K562 (cell line): ENCODE results near the gene TBC1D5. TPM values are rescaled to one million over a fixed set of nuclear protein-coding genes. Genes with fewer than 3 reads are reported as not detected.

Source experiments
- ATAC-seq: fragments of 200-7000 bp; cut with Tn5 transposase; 3 replicates; pipeline ENCODE4 v1.9.1; 2020; ENCODE audit warnings: moderate library complexity
- BruUV-seq: library from RNA; stranded (reverse); fragments of 400-500 nt; replicated peaks from 2 replicates; lab custom pipeline; 2021; lab: Mats Ljungman, UMichigan
- CTCF ChIA-PET: fragments of 300-600 bp; formaldehyde crosslinking; extraction: SDS; loops from one replicate; lab custom pipeline; 2021; ENCODE audit warnings: low intra/inter-chr PET ratio; lab: Yijun Ruan, JAX
- POLR2A ChIA-PET: fragments of 300-600, 350-650 bp; sonication (Branson Sonifier 250); formaldehyde crosslinking; extraction: SDS; loops from one replicate; lab custom pipeline; 2021; ENCODE audit warnings: antibody characterized with exemption, inconsistent platforms; lab: Yijun Ruan, JAX
- DNase-seq, 4 experiments: peaks; one replicate each; pipeline versions ENCODE4 v3.0.0 to v3.0.0-alpha.2; 2011 to 2018; ENCODE audit warnings: low spot score in 3 of 4, mixed read lengths in 3 of 4; ENCODE audit errors: extremely low read depth in 1 of 4
- FAIRE-seq: peaks from 2 replicates; lab custom pipeline; 2011; peaks lifted over from hg19 to GRCh38; lab: Jason Lieb, UNC
- H2AFZ ChIP-seq: 2 replicates; pipeline ENCODE4 v1.6.0; 2011; ENCODE audit warnings: low read depth, low read length, control low read depth, inconsistent platforms
- H3K27ac ChIP-seq: fragments of 200-600 bp; 3 replicates; pipeline ENCODE4 v1.8.0; 2011; ENCODE audit warnings: low read depth, mild to moderate bottlenecking, control low read depth, inconsistent platforms, low read length, moderate library complexity, mixed read lengths; ENCODE audit errors: extremely low read depth
- H3K27me3 ChIP-seq, 2 experiments: fragments of 300-600 bp in 1 of 2; 2 replicates in 1 of 2; 3 replicates in 1 of 2; pipeline versions ENCODE4 v1.6.0 to v1.8.0; 2011; ENCODE audit warnings: inconsistent platforms in 2 of 2, low read length in 2 of 2, mild to moderate bottlenecking in 1 of 2, mixed read lengths in 1 of 2, moderate library complexity in 1 of 2; ENCODE audit not compliant: control insufficient read depth in 2 of 2, insufficient read depth in 2 of 2
- H3K36me3 ChIP-seq: fragments of 300-600 bp; 3 replicates; pipeline ENCODE4 v1.8.0; 2011; ENCODE audit warnings: mild to moderate bottlenecking, low read length, inconsistent platforms; ENCODE audit not compliant: control insufficient read depth, insufficient read depth
- H3K4me1 ChIP-seq, 2 experiments: fragments of 200-600 bp in 1 of 2; replicated peaks in 1 of 2; 2 replicates in 1 of 2; 3 replicates in 1 of 2; pipeline versions ENCODE4 v1.5.1 to v1.8.0; 2011; ENCODE audit warnings: inconsistent platforms in 2 of 2, low read length in 2 of 2, mild to moderate bottlenecking in 1 of 2, mixed read lengths in 1 of 2, moderate library complexity in 1 of 2; ENCODE audit not compliant: control insufficient read depth in 2 of 2, insufficient read depth in 2 of 2
- H3K4me2 ChIP-seq: 2 replicates; pipeline ENCODE4 v1.6.1; 2011; ENCODE audit warnings: low read length, control low read depth, inconsistent platforms, mixed read lengths; ENCODE audit not compliant: insufficient read depth
- H3K4me3 ChIP-seq: fragments of 200-600 bp; sonication (generic), shearing (Covaris generic); 2 replicates; pipeline ENCODE4 v1.5.1; 2016; ENCODE audit warnings: control low read depth, inconsistent platforms
- H3K79me2 ChIP-seq: fragments of 200-600 bp; 3 replicates; pipeline ENCODE4 v1.8.0; 2011; ENCODE audit warnings: low read length, inconsistent platforms; ENCODE audit not compliant: control insufficient read depth, insufficient read depth
- H3K9ac ChIP-seq, 2 experiments: 2 replicates each; pipeline versions ENCODE4 v1.6.0 to v1.6.1; 2011; ENCODE audit warnings: low read depth in 2 of 2, low read length in 2 of 2, control low read depth in 1 of 2, inconsistent platforms in 1 of 2, mild to moderate bottlenecking in 1 of 2, mixed read lengths in 1 of 2; ENCODE audit not compliant: insufficient read depth in 1 of 2
- H3K9me1 ChIP-seq: one replicate; pipeline ENCODE4 v1.6.0; 2011; ENCODE audit warnings: inconsistent platforms, mild to moderate bottlenecking, low read length, moderate library complexity; ENCODE audit not compliant: control insufficient read depth, insufficient read depth
- H3K9me3 ChIP-seq: replicated peaks from 2 replicates; pipeline ENCODE4 v1.5.1; 2011; ENCODE audit warnings: low read depth, low read length, inconsistent platforms; ENCODE audit not compliant: control insufficient read depth, insufficient read depth
- H4K20me1 ChIP-seq: replicated peaks from 2 replicates; pipeline ENCODE4 v1.6.1; 2011; ENCODE audit warnings: low read length, inconsistent platforms, mixed read lengths; ENCODE audit not compliant: control insufficient read depth, insufficient read depth
- CBFB ChIP-seq: sonication (generic); formaldehyde crosslinking; IDR thresholded peaks from 2 replicates; pipeline ENCODE4 v1.4.0; 2020; ENCODE audit warnings: mild to moderate bottlenecking, missing genetic modification reagents
- CBX8 ChIP-seq: fragments of 200-600 bp; sonication (generic); IDR thresholded peaks from 2 replicates; pipeline ENCODE4 v1.6.1; 2012; ENCODE audit warnings: borderline replicate concordance, mixed run types, low read depth, mild to moderate bottlenecking, moderate library complexity, mixed read lengths, low read length, control low read depth, inconsistent platforms; ENCODE audit not compliant: poor library complexity, severe bottlenecking; ENCODE audit errors: extremely low read depth
- CEBPB ChIP-seq: fragments of 450-650 bp; IDR thresholded peaks from 2 replicates; pipeline ENCODE4 v1.6.1; 2016; ENCODE audit warnings: missing genetic modification characterization, missing compliant biosample characterization
- CEBPG ChIP-seq, 3 experiments: fragments of 200-800 bp in 1 of 3; sonication (Bioruptor generic) in 1 of 3; sonication (generic) in 1 of 3; formaldehyde crosslinking in 1 of 3; IDR thresholded peaks in 2 of 3; conservative IDR thresholded peaks in 1 of 3; 2 replicates each; pipeline versions ENCODE4 v1.6.1 to v1.8.0; 2016 to 2022; ENCODE audit warnings: missing compliant biosample characterization in 2 of 3, missing genetic modification characterization in 2 of 3, mild to moderate bottlenecking in 1 of 3, missing genetic modification reagents in 1 of 3
- CHD2 ChIP-seq: IDR thresholded peaks from 2 replicates; pipeline ENCODE4 v1.6.1; 2011; ENCODE audit warnings: low read depth, low read length
- MTA3 ChIP-seq: fragments of 450-650 bp; formaldehyde crosslinking; IDR thresholded peaks from 2 replicates; pipeline ENCODE4 v1.6.1; 2017; ENCODE audit warnings: mild to moderate bottlenecking, borderline replicate concordance
- SETDB1 ChIP-seq: IDR thresholded peaks from one replicate; pipeline ENCODE4 v1.6.1; 2012; ENCODE audit warnings: low read length, control low read depth, inconsistent platforms
- SRF ChIP-seq, 2 experiments: fragments of 250-450, 450-650 bp in 1 of 2; sonication (Bioruptor Pico) in 1 of 2; sonication (generic) in 1 of 2; formaldehyde crosslinking; IDR thresholded peaks; 2 replicates each; pipeline versions ENCODE4 v1.5.0 to v1.5.1; 2020 to 2022; ENCODE audit warnings: mild to moderate bottlenecking in 1 of 2, missing genetic modification reagents in 1 of 2
- TEAD4 ChIP-seq, 2 experiments: sonication (generic) in 1 of 2; formaldehyde crosslinking in 1 of 2; IDR thresholded peaks; 2 replicates each; pipeline versions ENCODE4 v1.6.1 to v1.8.0; 2012 to 2022; ENCODE audit warnings: borderline replicate concordance in 1 of 2, inconsistent platforms in 1 of 2, low read length in 1 of 2, mild to moderate bottlenecking in 1 of 2, missing genetic modification reagents in 1 of 2
- ZBTB8A ChIP-seq: fragments of 450-650 bp; IDR thresholded peaks from 2 replicates; pipeline ENCODE4 v1.6.1; 2018; ENCODE audit warnings: mild to moderate bottlenecking, moderate library complexity; ENCODE audit not compliant: partially characterized antibody
- ZNF133 ChIP-seq: fragments of 250-450 bp; sonication (Bioruptor Pico); IDR thresholded peaks from 2 replicates; pipeline ENCODE4 v1.4.0; 2020; ENCODE audit warnings: mild to moderate bottlenecking
- ZNF324 ChIP-seq: fragments of 250-450 bp; sonication (Bioruptor Pico); IDR thresholded peaks from 2 replicates; pipeline ENCODE4 v1.4.0; 2020; ENCODE audit warnings: mild to moderate bottlenecking
- WGBS: fragments of 100-300 bp; shearing (Covaris generic); methylation state at CpG from one replicate; pipeline ENCODE4 v1.1.6; 2016; ENCODE audit warnings: low coverage, mixed read lengths; ENCODE audit not compliant: insufficient coverage; ENCODE audit errors: missing lambda C conversion rate; 5-methylcytosine and 5-hydroxymethylcytosine counted together
- in situ Hi-C: fragments of 300-500 bp; cut with MboI; formaldehyde crosslinking; loops from 4 replicates; pipeline ENCODE4 v1.15.0; 2018; ENCODE audit warnings: inconsistent platforms, mixed read lengths
- intact Hi-C: fragments of 100-400 bp; cut with micrococcal nuclease; formaldehyde crosslinking; loops from 2 replicates; pipeline ENCODE4 v1.14.2; 2022
- polyA plus RNA-seq, 8 experiments: library from polyadenylated mRNA; depleted of rRNA in 4 of 8; stranded (reverse) in 5 of 8; unstranded in 3 of 8; fragments of >200 nt; fragmentation: Nextera tagmentation in 2 of 8; fragmentation: Illumina TruSeq in 1 of 8; extraction: Ambion mirVana in 2 of 8; extraction: Trizol in 1 of 8; gene quantifications; 2 replicates each; pipeline versions ENCODE4 v1.2.1 to v1.2.3, GENCODE V29; 2011 to 2014; ENCODE audit warnings: inconsistent platforms in 1 of 8, missing spikeins in 1 of 8
- total RNA-seq, 7 experiments: library from RNA; depleted of rRNA in 6 of 7; stranded (reverse); fragments of >200 nt in 6 of 7; fragmentation: Illumina TruSeq in 2 of 7; extraction: Trizol in 2 of 7; gene quantifications; 2 replicates each; pipeline versions ENCODE4 v1.2.1 to v1.2.3, GENCODE V29; 2011 to 2021; ENCODE audit warnings: low replicate concordance in 1 of 7
- TF ChIP-seq, protein P1 (sequence below): fragments of 450-650 bp; IDR thresholded peaks from 2 replicates; pipeline ENCODE4 v1.6.1; 2016; ENCODE audit warnings: missing biosample characterization, missing genetic modification characterization

The TBC1D5 gene
- total and polyA plus RNA-seq, 9 of the 15 experiments (the other 6 are each of a cell fraction or from before 2014, with no cell fraction given) = 2.9 to 38.1 (median 25.6) TPM

DNA sequence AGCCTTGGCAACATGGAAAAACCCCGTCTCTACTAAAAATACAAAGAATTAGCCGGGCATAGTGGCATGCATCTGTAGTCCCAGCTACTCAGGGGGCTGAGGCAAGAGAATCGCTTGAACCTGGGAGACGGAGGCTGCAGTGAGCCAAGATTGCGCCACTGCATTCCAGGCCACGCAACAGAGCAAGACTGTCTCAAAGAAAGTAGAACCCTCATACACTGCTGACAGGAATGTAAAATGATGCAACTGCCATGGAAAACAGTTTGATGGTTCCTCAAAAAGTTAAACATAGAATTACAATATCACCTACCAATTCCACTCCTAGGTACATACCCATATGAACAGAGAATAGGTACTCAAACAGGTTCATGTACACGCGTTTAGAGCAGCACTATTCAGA lies 158.9 kb downstream of the TBC1D5 start:
- CTCF ChIA-PET = no interaction called here

More for the DNA sequence above, 158.9 kb downstream of the TBC1D5 start:
- intact Hi-C loops (no loop called here), in situ Hi-C loops (no loop called here)
- H3K27ac ChIP-seq = no peak overlapping the region
- FAIRE-seq = no peak
- H3K36me3 ChIP-seq = no peaks in the 10 kb centered on the region
- no peaks in the 10 kb centered on the region for H4K20me1 ChIP-seq
- H3K27me3 ChIP-seq = no peaks in the 10 kb centered on the region
- BruUV-seq = no TSS peak
- TF ChIP-seq CBFB (CRISPR knock-in tag) = no peak
- TF ChIP-seq ZNF133 (CRISPR knock-in tag) = no peak
- TF ChIP-seq CBX8 = no peak
- no peak for TF ChIP-seq ZBTB8A
- TF ChIP-seq SETDB1 = no peak
- no peak for TF ChIP-seq CEBPG (CRISPR knock-in tag; IDR thresholded peaks at IDR 0.05)
- 0 out of 4 replicates have a peak, but pooled peaks of 1 of the 2 experiments have one; percentile 14 for TF ChIP-seq CEBPG (tag; conservative IDR thresholded peaks at IDR 0.05 in 1 of 2, IDR thresholded peaks at IDR 0.05 in 1 of 2)
- TF ChIP-seq, protein P1, sequence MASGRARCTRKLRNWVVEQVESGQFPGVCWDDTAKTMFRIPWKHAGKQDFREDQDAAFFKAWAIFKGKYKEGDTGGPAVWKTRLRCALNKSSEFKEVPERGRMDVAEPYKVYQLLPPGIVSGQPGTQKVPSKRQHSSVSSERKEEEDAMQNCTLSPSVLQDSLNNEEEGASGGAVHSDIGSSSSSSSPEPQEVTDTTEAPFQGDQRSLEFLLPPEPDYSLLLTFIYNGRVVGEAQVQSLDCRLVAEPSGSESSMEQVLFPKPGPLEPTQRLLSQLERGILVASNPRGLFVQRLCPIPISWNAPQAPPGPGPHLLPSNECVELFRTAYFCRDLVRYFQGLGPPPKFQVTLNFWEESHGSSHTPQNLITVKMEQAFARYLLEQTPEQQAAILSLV (tag) = no peak
- TF ChIP-seq CHD2 = no peak
- TF ChIP-seq MTA3 = no peak
- TF ChIP-seq SRF (CRISPR knock-in tag; IDR thresholded peaks at IDR 0.05) = no peak
- TF ChIP-seq ZNF324 (CRISPR knock-in tag) = no peak
- TF ChIP-seq CEBPB (tag) = peak; percentile 20; the same call in 1 of the 2 replicates
- no peak for TF ChIP-seq TEAD4 (IDR thresholded peaks at IDR 0.05; ENCODE audit: low read length)
- TF ChIP-seq TEAD4 (CRISPR knock-in tag; IDR thresholded peaks at IDR 0.05; ENCODE audit: borderline replicate concordance) = no peak
- no peak overlapping the region for H3K9ac ChIP-seq
- H3K79me2 ChIP-seq = no peaks in the 10 kb centered on the region
- no peaks in the 10 kb centered on the region for H3K9me3 ChIP-seq
- no peak for ATAC-seq
- no peak overlapping the region for H2AFZ ChIP-seq
- peaks cover 0 to 10% of the 10 kb centered on the region in 2 experiments; a peak in 3 of 5 replicates for H3K4me1 ChIP-seq
- WGBS = 82% methylated on average over 8 of the region's 8 CpGs
- H3K4me3 ChIP-seq = no peak overlapping the region
- no peaks in the 10 kb centered on the region for H3K9me1 ChIP-seq
- POLR2A ChIA-PET = no interaction called here
- H3K4me2 ChIP-seq = no peak overlapping the region
- no peak for DNase-seq
